NCI-H1436 (cell line): ENCODE results near the gene FRYL.

Source experiments
- DNase-seq: peaks from one replicate; lab custom pipeline; 2025; lab: John Stamatoyannopoulos, UW

Gene FRYL

GRCh38 chr4:48558026-48558425 is 222.1 kb downstream of the FRYL start:
- DNase-seq: no peak

- no peak for DNase-seq
Observed at GRCh38 chr4:48557478-48557877, 222.6 kb downstream of the FRYL start.

GRCh38 chr4:48556268-48556667 is 223.8 kb downstream of the FRYL start:
- DNase-seq: no peak

- no peak for DNase-seq
Observed at GRCh38 chr4:48554606-48555005, 225.5 kb downstream of the FRYL start.

- DNase-seq: no peak
Observed at GRCh38 chr4:48553720-48554119, 226.4 kb downstream of the FRYL start.

- peak; percentile 41 for DNase-seq
Observed at GRCh38 chr4:48546336-48546735, 233.7 kb downstream of the FRYL start.

DNA sequence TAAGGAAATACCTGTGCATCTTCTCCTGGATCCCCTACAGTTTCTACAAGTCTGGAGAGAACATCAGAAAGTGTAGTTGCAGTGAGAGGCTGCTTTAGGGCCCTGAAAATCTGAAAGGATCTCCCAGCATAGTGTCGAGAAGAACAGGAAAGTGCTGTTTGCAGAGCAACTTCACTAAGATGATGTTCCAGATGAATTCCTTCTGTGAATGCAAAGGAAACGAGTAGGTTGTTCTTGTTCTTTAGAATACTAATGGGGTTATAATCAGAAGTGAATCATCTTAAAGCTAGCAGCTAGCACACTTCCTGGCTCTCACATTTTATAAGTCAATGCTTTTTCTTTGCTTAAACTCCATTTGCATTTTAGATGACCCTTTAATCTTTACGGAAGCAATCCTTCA is 236.3 kb downstream of the FRYL start:
- no peak for DNase-seq

DNA sequence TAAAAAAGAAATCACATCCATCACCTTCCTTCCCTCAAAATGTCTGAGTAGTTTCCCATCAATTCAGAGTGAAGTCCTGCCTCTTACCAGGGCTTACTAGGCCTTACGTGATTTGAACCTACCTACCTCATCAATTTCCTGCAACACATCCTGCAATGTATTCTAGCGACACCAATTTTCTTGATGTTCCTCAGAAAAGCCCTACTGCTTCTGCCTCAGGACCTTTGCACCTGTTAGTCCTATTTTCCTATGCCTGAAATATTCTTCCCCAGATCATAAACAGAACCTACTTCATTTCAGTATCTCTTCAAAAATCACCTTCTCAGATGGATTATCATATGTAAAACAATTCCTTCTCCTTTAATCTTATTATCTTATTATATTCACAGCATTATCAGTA is 237.2 kb downstream of the FRYL start:
- no peak for DNase-seq

- DNase-seq: no peak
Observed at GRCh38 chr4:48539597-48539996, 240.5 kb downstream of the FRYL start.

- no peak for DNase-seq
Observed at GRCh38 chr4:48538358-48538757, 241.7 kb downstream of the FRYL start.

DNA sequence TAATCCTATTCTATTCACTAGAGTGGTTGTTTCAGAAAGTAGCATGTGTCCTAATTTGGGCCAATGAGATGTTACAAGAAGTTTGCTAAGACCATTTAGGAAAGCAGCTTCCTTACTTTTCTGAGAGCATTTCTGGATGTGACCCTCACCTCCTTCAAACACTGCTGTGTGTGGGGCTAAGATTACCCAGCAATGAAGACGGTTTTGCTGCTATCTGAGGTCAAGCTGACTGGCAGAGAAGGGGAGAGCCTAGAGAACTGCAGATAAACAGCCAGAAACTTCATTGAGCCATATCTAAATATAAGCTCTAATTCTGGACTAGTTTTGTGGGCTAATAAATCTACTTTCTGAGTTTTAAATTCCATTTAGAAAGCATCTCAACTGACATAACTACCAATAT is 253.7 kb downstream of the FRYL start:
- DNase-seq: no peak

DNA sequence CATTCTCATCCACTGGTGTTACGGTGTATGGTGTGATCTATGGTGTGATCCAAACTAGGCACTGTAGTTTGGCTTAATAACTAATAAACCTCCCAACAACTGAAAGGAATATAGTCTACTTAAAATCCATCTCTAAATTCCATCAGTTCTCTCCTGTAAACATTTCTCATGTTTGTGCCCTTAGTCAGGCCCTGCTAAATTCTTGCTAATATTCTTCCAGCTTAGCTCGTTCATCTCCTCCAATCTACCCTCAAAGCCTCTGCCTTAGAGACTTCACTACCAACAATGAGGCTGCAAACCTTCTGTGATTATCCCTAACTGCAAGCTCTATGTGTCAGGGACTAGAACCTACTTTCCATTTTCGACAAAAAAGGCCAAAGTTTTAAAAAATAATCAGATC is 261.9 kb downstream of the FRYL start:
- no peak for DNase-seq

- no peak for DNase-seq
Observed at GRCh38 chr4:48509543-48509942, 270.5 kb downstream of the FRYL start.

GRCh38 chr4:48506716-48507115 is 273.4 kb downstream of the FRYL start:
- no peak for DNase-seq

- no peak for DNase-seq
Observed at GRCh38 chr4:48504352-48504751, 275.7 kb downstream of the FRYL start.

DNA sequence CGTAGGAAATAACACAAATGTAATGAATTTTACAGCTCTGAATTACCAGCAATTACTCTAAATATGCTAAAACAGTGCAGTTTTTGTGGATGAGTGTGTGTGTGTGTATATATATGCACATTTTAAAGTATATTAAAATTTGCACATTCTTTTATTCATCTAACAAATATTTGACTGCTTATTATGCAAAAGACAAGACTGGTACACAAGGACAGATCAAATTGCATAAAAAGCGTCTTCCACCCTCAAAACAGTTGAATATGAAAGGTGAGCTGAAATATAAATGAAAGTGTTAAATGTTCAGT is 276.1 kb downstream of the FRYL start:
- DNase-seq: no peak

- no peak for DNase-seq
Observed at GRCh38 chr4:48503233-48504025, 276.6 kb downstream of the FRYL start.

DNA sequence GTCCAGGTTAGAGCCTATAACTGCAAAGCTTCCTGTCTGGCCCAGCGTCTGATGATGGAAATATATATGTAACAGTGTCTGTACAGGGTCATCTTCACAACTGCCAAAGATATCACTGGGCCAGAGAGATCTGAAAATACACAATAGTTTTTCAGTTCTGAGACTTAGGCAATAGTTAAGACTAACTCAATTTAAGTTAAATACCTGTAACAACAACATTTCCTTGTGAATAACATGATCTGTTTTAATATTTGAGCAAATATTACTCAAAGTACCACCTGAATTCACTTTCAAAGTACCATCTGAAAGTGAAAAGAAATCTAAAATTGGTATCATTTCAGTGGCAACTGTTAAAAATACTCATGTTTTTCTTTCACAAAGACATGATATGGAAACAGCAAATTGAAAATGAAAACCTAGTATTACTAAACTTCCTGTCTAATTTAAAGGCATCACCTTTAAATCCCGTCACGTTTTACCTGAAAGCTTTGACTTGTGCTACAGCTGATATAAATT is 280.5 kb downstream of the FRYL start:
- DNase-seq: no peak

DNA sequence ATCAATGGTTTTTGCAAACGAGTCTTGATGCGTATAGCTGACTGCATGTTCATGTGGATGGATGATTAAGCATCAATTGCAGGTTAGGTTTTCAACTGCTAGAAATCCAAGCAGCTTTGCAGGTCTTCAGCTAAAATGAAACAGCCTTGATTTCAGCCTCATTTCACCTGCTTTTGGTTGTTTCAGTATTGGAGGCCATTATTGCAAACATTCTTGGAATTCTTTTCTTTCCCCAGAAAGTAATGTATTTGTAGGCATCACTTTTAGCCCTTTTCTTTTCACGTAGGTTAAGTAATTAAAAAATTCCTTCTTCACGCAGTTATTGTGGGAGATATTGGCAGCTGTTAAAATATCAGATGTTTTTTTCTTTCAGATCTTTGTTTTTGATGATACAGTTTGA is 281.2 kb downstream of the FRYL start:
- no peak for DNase-seq

- DNase-seq: no peak
Observed at GRCh38 chr4:48495941-48496340, 284.1 kb downstream of the FRYL start.

DNA sequence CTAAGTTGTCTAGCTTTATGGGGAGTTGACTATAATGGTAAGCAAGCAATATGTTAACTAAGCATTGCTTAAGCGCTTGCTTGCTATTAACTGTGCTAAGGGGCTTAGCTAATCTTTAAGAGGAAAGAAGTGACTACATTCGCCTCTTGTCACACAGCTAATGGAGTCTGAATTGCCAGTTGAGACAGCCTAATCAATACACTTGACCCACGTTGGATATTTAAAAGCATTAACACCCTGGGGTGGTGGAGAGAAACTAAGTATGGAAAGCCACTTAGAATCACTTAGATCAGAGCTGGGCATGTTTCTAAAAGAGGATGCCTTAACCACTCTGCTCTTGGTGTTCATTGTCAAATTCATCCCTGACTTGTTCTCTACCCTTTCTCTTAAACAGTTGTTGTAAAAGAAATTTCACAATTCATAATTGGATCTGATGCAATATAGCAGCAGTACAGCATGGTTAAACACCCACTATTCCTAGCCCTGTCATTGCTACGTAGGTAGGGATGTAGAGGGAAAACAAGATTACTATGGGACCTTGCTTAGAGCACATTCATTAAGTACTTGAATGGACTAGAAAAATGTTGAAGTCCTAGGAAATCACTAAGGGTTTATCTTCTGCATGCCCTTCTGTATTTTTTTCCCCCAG is 286.5 kb downstream of the FRYL start:
- peak; percentile 55 for DNase-seq

- DNase-seq: no peak
Observed at GRCh38 chr4:48491514-48492176, 288.4 kb downstream of the FRYL start.
